NCI-H2227 (cell line): ENCODE results near the gene LZIC.

Experiments used
- DNase-seq: peaks from one replicate; lab custom pipeline; 2025; ENCODE audit not compliant: unreplicated experiment; lab: John Stamatoyannopoulos, UW

Gene LZIC

DNA sequence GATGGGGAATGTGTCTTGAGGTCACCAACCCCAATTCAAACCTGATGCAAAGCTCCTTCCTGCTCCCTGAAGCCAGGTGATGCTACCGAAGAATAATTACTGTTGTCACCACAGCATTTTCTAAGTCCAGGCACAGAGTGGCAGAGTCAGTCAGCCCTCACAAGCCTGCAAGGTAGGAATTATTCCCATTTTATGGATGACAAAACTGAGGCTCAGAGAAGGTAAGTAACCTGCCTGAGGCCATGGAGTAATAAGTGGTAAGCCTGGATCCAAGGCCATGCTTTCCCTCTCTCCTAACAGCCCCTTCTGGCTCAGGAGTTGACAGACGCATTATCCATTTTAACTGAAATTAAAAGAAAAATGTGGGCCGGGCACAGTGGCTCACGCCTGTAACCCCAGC lies 56.1 kb downstream of the LZIC start:
- DNase-seq, result no peak

DNA sequence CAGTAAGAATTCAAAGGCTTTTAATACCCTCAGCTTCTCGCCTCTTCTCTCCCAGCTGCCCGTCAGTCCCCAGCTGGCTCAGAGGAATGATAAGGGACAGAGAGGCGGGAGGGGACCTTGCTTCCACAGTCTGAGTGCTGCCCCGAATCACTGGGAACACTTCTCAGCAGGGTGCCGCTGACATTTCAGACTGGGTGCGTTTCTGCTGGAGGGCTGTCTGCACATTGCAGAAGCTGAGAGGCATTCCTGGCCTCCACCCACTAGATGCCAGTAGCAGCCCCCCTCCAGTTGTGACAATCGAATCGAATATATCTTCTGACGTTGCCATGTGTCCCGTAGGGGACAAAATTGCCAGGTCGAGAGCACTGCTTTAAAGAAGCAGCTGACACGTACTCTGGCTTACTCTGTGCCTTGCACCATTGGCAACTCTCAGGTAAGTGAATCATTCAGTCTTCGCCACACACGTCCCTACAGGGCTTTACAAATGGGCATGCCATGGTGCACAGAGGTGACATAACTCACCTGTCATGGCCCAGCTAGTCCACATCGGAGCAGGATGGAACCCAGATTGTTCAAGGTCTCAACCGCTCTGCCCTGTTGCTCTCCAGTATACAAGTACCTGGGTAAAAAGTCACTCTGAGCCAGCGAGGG lies 57.0 kb downstream of the LZIC start:
- no peak for DNase-seq

DNA sequence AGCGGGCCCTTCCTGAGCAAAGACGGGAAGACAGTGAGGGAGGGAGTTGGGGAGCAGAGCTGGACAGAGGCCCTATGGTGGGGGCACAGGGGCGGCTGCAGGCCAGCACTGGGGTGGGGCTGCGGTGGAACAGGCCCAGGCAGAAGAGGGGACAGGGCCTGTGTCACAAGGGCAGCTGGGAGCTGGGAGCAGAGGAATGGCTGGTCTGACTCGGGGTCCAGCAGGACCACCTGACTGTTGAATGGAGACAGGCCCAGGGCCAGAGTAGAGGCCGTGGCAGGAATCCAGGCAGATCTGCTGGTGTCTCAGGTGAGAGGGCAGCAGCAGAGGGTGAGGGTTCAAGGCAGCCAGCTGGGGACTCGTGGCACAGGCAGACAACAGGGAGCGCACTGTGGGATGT lies 58.4 kb downstream of the LZIC start:
- no peak for DNase-seq

DNA sequence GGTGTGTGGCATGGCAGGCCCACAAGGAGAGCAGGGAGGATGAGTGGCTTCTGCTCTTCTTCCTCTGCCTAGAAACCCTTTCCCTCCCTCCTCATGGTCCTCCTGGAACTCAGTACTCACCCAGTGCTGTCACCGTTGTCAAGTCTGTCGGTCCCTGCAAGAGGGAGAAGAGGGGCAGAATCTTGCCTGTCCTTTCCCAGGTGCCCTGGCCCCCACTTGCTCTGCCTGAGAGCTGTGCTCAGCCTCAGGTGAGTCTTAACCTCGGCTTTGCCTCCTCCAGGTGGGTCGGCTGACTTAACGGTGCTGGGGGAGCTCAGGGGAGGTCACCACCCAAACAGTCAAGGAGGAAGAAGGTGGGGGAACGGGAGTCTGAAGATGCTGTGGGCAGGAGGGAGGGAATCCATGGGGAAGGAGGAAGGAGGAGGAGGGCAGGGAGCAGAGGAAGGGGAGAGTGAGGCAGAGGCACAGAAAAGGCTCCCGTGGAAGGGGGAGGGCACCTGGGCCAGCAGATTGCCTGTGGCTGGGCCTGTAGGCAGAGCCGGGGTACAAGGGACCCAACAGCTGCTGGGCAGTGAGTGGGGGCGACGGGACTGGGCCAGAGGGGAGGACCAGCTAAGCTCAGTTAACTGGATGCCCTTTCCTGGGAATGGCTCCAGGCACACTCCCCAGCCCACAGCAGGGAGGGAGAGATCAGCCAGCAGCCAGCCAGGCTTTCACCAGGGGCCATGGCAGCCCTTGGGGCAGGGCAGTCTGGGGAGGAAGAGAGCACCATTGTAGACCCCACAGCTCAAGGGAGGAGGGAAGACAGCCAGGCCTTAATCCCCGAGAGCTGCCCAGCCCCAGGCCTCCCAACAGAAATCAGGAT lies 59.4 kb downstream of the LZIC start:
- no peak for DNase-seq

DNA sequence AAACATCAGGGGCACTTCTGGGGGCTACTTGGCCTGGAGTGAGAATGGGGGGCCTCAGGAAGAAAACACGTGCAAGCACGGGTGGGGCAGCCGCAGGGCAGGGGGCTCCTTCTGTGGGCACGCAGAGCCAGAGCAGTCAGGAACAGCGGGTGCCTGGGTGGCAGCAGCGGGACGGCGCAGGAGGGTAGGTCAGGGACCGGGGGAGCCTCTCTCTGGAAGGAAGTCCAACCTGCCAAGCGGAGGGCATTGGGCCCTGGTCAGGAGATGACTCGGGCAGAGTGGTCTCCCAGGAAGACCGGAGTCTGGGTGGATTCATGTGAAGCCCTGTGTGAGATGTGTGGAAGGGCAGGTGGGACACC lies 60.3 kb downstream of the LZIC start:
- DNase-seq, result no peak

DNA sequence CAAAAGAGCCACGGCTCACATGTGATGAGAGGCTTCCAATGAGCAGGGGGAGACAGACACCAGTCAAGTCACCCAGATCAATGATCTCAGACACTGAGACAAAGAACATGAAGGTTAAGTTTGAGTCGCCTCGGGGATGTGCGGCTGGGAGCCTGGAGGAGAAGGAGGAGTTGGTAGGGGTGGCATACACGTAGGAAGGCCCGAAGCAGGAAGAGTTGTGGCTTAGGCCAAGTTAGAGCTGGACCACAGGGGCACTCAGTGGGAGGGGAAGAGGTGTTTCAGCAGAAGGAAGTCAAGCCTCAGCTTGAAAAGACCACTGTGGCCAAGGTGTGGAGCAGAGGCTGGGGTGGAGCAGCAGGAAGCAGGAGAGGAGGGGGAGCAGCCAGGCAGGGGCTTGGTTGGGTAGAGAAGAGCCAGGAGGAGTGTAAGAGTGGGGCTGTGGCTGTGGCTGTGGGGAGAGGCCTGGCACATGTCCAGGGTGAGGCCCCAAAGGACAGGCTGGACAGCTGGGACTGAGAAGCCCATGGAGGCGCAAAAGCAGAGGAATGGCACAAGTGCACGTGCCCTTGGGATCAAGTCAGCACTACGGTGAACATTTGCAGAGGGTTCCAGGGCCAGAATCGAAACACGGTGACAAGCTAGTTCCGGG lies 60.8 kb downstream of the LZIC start:
- DNase-seq, result no peak

DNA sequence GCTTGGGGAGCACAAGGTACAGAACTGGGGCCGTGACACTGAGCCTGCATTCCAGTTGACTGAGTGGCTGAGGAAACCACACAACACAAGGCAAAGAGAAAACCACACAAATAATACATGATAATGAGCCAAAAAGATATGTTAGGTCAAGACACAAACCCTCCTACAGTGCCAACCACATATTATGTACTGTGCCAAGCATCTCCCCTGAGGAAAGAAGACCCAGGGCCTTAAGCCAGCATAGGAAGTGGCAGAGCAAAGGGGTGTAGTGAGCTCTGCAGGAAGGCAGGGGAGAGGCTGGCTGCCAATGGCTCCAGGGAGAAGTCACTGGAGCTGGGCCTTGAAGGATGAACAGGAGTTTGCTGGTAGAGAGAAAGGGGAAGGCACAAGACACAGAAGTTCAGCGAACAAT lies 61.3 kb downstream of the LZIC start:
- DNase-seq, result no peak
